ENCODE results near the gene OPRM1.

- no peak for TF ChIP-seq CTCF (IDR thresholded peaks at IDR 0.05)
- no peak for TF ChIP-seq EZH2 (IDR thresholded peaks at IDR 0.05)
- no peak for TF ChIP-seq EZH2phosphoT487 (IDR thresholded peaks at IDR 0.05)
Observed at GRCh38 chr6:154223296-154223695, 184.3 kb downstream of the OPRM1 start.
